Spinal cord (tissue), 10 donors: Measurements from ENCODE around the gene ATP13A1. TPM values are rescaled to one million over a fixed set of nuclear protein-coding genes. Genes with fewer than 3 reads are reported as not detected.
A peak's percentile ranks its signal among the peaks of the same experiment; 100 is the strongest.

Experiments used
- DNase-seq, 6 donors: peaks; one replicate each; pipeline versions ENCODE4 v3.0.0 to v3.0.0-alpha.2; 2013 to 2015; ENCODE audit warnings: low spot score in 6 of 6, low read depth in 4 of 6
- H3K27ac ChIP-seq: one replicate; pipeline ENCODE4 v1.5.1; 2013; ENCODE audit warnings: low read depth, low read length, control low read depth
- H3K27me3 ChIP-seq: one replicate; pipeline ENCODE4 v1.6.1; 2013; ENCODE audit warnings: low read length; ENCODE audit not compliant: control insufficient read depth, insufficient read depth
- H3K36me3 ChIP-seq: one replicate; pipeline ENCODE4 v1.6.1; 2013; ENCODE audit warnings: low read length; ENCODE audit not compliant: control insufficient read depth, insufficient read depth
- H3K4me1 ChIP-seq: one replicate; pipeline ENCODE4 v1.6.1; 2013; ENCODE audit warnings: low read length; ENCODE audit not compliant: control insufficient read depth, insufficient read depth
- H3K4me3 ChIP-seq: one replicate; pipeline ENCODE4 v1.5.1; 2013; ENCODE audit warnings: low read depth, low read length, control low read depth
- H3K9me3 ChIP-seq: one replicate; pipeline ENCODE4 v1.6.1; 2013; ENCODE audit warnings: low read length; ENCODE audit not compliant: control insufficient read depth, insufficient read depth
- WGBS: methylation state at CpG from one replicate; pipeline ENCODE4 v1.1.5; 2013; ENCODE audit warnings: missing lambda C conversion rate; ENCODE audit not compliant: insufficient coverage; 5-methylcytosine and 5-hydroxymethylcytosine counted together
- polyA plus RNA-seq, 2 donors: library from polyadenylated mRNA; unstranded; fragments of 120-200 nt; gene quantifications; one replicate each; pipeline ENCODE4 v1.2.1, GENCODE V29; 2013; ENCODE audit not compliant: insufficient read length in 2 of 2
- total RNA-seq, 2 donors: library from RNA; depleted of rRNA in 1 of 2; stranded (reverse); fragments of 120-200 nt in 1 of 2; fragments of >200 nt in 1 of 2; gene quantifications; one replicate each; pipeline versions ENCODE4 v1.2.3 to v1.2.4, GENCODE V29; 2013 to 2014
- donor health status: healthy.

Gene ATP13A1
- total and polyA plus RNA-seq, 4 donors, result 21.3 to 82.2 (median 50.8) TPM

- no peak for DNase-seq
- no peaks in the 10 kb centered on the region for H3K9me3 ChIP-seq
- H3K4me1 ChIP-seq, result peaks cover 30% of the 10 kb centered on the region
- H3K27ac ChIP-seq, result no peak overlapping the region
- WGBS, result 92% methylated on average over 29 of the region's 29 CpGs
- no peaks in the 10 kb centered on the region for H3K27me3 ChIP-seq
- no peak overlapping the region for H3K4me3 ChIP-seq
- H3K36me3 ChIP-seq, result peaks cover 78% of the 10 kb centered on the region
These were observed 16.2 kb downstream of the ATP13A1 start for GRCh38 chr19:19647037-19647835.

- Histone ChIP-seq H3K36me3 (peaks cover 60% of the 10 kb centered on the region), H3K4me1 (peaks cover 19% of the 10 kb centered on the region), H3K4me3 (no peak overlapping the region), H3K27me3 (no peaks in the 10 kb centered on the region), H3K27ac (no peak overlapping the region), H3K9me3 (no peaks in the 10 kb centered on the region)
- DNase-seq, result no peak
- 91% methylated on average over 17 of the region's 17 CpGs for WGBS
These were observed 18.1 kb downstream of the ATP13A1 start for GRCh38 chr19:19645233-19645870.

DNA sequence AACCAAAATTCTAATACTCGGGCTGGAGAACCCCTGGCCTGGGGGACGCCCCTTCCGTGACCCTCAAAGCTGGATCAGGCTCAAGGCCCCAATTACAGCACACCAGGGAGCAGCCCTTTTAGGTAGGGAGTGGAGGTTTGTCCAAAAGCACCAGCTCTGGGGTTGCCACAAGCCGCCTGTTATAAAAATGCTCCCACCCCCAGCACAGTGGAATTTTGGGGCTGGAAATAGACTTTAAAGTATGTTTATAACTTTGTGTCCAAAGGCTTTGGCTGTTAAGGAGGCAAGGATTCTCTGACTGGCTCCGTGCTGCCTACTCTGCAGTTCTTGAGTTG is 19.5 kb downstream of the ATP13A1 start:
- H3K27ac ChIP-seq, result no peak overlapping the region
- H3K27me3 ChIP-seq, result no peaks in the 10 kb centered on the region
- no peak for DNase-seq
- peak overlapping the region; percentile 58 for H3K4me3 ChIP-seq
- peaks cover 19% of the 10 kb centered on the region for H3K4me1 ChIP-seq
- 22% methylated on average over 3 of the region's 5 CpGs for WGBS
- H3K9me3 ChIP-seq, result no peaks in the 10 kb centered on the region
- H3K36me3 ChIP-seq, result peaks cover 49% of the 10 kb centered on the region

DNA sequence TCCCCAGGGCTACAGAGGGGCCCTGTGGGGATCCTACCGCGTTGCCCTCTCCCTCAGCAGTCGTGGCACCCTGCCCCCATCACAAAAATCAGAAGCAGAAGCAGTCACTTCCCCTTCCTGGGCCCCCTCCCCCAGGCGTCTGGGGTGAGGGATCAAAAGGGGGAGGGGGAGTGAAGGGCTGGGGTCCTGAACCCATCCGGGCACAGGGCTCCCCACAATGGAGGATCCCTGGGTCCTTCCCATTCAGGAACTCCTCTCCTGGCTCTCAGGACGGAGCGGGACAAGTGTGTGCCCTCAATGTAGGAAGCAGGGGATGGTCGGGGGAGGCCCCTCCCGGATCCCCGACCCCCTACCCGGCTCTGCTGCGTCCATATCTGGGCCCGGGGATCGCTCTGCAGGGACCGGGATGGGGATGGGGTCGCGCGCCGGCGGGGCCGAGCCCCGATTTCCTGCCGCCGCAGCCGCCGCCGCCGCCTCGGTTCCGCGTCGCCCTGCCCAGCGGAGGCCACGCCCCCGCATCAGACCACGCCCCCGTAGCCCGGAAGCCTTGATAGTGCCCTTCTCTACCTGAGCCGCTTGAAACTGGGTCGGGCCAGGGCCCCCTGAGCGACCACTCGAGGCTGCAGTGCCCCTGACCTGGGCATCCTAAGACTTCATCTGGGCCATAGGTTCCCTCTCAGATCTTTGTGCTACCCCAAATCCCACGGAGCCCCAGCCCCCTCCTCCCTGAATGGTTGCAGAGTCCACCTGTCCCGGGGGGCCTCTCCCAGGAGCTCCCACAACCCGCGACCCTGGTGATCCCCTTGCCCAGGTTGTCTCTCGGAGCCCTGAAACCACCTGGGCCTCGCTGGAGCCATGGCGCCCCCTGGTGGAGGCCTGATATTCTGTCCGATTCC is 20.1 kb downstream of the ATP13A1 start, which contains the start of gene GMIP:
Gene GMIP (minus strand): TSS at position 500 of the 896 bp plus-strand sequence. CDS start 128 bp downstream, at position 372.
- H3K9me3 ChIP-seq, result no peaks in the 10 kb centered on the region
- H3K36me3 ChIP-seq, result peaks cover 44% of the 10 kb centered on the region
- DNase-seq, result peak in 3 of 6 donors; percentile 38 to 87 (median 77)
- H3K4me3 ChIP-seq, result peak within 1 kb of the TSS; percentile 58
- peaks cover 19% of the 10 kb centered on the region for H3K4me1 ChIP-seq
- WGBS, result under 1% methylated on average over 48 of the region's 50 CpGs
- H3K27ac ChIP-seq, result no peak within 1 kb of the TSS
- H3K27me3 ChIP-seq, result no peaks in the 10 kb centered on the region

GRCh38 chr19:19642506-19643157 is 20.8 kb downstream of the ATP13A1 start:
- H3K27me3 ChIP-seq, result no peaks in the 10 kb centered on the region
- peaks cover 19% of the 10 kb centered on the region for H3K4me1 ChIP-seq
- peak in 2 of 6 donors; percentile 47 to 66 for DNase-seq
- H3K27ac ChIP-seq, result no peak overlapping the region
- H3K4me3 ChIP-seq, result peak overlapping the region; percentile 58
- H3K9me3 ChIP-seq, result no peaks in the 10 kb centered on the region
- peaks cover 46% of the 10 kb centered on the region for H3K36me3 ChIP-seq
- 7% methylated on average over 13 of the region's 16 CpGs for WGBS

- Histone ChIP-seq H3K4me3 (no peak overlapping the region), H3K9me3 (no peaks in the 10 kb centered on the region)
- DNase-seq, result no peak
These were observed 25.8 kb downstream of the ATP13A1 start for GRCh38 chr19:19637523-19638251.

DNA sequence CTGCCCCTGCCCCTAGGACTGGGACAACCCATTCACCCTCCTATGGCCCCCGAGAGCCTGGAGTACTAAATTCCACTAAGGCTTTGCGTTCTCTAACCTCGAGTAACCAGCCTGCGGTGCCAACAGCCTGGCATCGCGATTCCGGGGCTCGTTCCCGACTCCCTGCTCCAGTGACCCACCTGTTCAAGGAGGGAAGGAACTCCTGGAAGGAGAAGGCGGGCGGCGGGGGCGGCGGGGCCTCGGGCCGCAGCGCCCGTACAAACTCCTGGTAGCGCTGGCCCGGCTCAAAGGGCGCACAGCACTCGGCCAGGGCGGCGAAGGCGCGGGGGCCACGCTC is 26.3 kb downstream of the ATP13A1 start:
- Histone ChIP-seq H3K9me3 (no peaks in the 10 kb centered on the region), H3K4me1 (no peaks in the 10 kb centered on the region), H3K27me3 (no peaks in the 10 kb centered on the region), H3K27ac (no peak overlapping the region), H3K4me3 (no peak overlapping the region), H3K36me3 (peaks cover 55% of the 10 kb centered on the region)
- DNase-seq, result no peak
- WGBS, result 60% methylated on average over 27 of the region's 27 CpGs

More at GRCh38 chr19:19637523-19638251, 25.8 kb downstream of the ATP13A1 start:
- peaks cover 53% of the 10 kb centered on the region for H3K36me3 ChIP-seq
- no peak overlapping the region for H3K27ac ChIP-seq
- H3K4me1 ChIP-seq, result peaks cover 5% of the 10 kb centered on the region
- WGBS, result 43% methylated on average over 50 of the region's 53 CpGs
- H3K27me3 ChIP-seq, result no peaks in the 10 kb centered on the region

GRCh38 chr19:19636573-19637185 is 26.8 kb downstream of the ATP13A1 start:
- H3K4me1 ChIP-seq, result no peaks in the 10 kb centered on the region
- H3K36me3 ChIP-seq, result peaks cover 55% of the 10 kb centered on the region
- no peaks in the 10 kb centered on the region for H3K9me3 ChIP-seq
- no peaks in the 10 kb centered on the region for H3K27me3 ChIP-seq
- no peak overlapping the region for H3K27ac ChIP-seq
- no peak for DNase-seq
- H3K4me3 ChIP-seq, result no peak overlapping the region
- WGBS, result 97% methylated on average over 5 of the region's 9 CpGs
